Uterus (tissue), 2 donors: ENCODE data around the gene ZBTB7C.

Experiments used
- POLR2A ChIP-seq, 2 donors: fragments of 450-650 bp; IDR thresholded peaks; one replicate each; pipeline ENCODE4 v1.6.1; 2016; ENCODE audit warnings: antibody characterized with exemption in 2 of 2, mild to moderate bottlenecking in 1 of 2, moderate library complexity in 1 of 2
- TF ChIP-seq, protein P1 (sequence below), 4 experiments: fragments of 200-600 bp in 2 of 4; fragments of 450-650 bp in 2 of 4; sonication (generic) in 2 of 4; IDR thresholded peaks; one replicate each; pipeline ENCODE4 v1.5.1; 2016 to 2019; ENCODE audit warnings: antibody characterized with exemption in 4 of 4, mild to moderate bottlenecking in 2 of 4, moderate library complexity in 1 of 4

DNA sequence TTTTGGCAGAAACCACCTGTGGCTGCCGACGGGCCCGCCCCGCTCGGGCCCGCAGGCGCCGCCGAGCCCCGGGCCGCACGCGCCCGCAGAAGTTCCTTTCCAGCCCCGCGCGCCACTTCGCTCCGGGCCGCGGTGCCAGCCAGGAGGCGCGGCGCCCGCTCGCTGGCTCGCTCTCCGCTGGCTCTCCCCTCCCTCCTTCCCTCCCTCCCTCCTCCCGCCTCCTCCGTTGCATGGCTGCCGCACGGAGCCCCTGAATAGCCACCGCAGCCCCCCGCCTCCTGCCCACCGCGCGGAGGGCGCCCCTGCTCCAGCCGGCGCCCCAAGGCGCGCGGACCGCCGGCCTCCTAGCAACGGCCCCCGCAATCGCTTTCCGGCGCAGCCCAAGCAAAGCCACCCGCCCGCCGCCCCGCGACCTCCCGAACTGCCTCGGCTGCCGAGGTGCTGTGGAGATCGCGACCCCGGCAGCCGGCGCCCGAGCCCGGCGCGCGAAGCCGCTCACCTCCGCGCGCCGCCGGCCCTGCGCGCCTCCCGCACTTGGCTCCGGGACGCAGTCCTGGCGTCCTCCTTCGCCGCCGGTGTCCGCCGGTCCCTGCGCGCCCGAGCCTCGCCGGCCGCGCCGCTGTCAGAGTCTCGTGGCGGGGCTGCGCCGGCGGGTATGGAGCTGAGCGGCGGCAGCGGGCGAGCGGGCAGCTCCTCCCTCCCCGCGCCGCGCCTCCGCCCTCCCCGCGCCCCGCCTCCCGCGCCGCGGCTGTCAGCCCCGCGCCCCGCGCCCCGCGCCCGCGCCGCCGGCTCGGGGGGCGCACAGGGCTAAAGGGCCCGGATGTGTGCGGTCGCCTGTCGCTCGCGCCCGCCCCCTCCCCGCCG, at the start of gene ZBTB7C:
- TF ChIP-seq, protein P1, sequence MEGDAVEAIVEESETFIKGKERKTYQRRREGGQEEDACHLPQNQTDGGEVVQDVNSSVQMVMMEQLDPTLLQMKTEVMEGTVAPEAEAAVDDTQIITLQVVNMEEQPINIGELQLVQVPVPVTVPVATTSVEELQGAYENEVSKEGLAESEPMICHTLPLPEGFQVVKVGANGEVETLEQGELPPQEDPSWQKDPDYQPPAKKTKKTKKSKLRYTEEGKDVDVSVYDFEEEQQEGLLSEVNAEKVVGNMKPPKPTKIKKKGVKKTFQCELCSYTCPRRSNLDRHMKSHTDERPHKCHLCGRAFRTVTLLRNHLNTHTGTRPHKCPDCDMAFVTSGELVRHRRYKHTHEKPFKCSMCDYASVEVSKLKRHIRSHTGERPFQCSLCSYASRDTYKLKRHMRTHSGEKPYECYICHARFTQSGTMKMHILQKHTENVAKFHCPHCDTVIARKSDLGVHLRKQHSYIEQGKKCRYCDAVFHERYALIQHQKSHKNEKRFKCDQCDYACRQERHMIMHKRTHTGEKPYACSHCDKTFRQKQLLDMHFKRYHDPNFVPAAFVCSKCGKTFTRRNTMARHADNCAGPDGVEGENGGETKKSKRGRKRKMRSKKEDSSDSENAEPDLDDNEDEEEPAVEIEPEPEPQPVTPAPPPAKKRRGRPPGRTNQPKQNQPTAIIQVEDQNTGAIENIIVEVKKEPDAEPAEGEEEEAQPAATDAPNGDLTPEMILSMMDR (IDR thresholded peaks at IDR 0.05), result no peak
- no peak for TF ChIP-seq POLR2A (IDR thresholded peaks at IDR 0.05)
